DND-41 (cell line): ENCODE measurements around the gene GNLY.

Source experiments
- EZH2 ChIP-seq: IDR thresholded peaks from 3 replicates; pipeline ENCODE4 v1.6.1; 2012; ENCODE audit warnings: borderline replicate concordance, low read depth, mild to moderate bottlenecking, moderate library complexity, low read length, inconsistent platforms; ENCODE audit not compliant: severe bottlenecking
- TF ChIP-seq, protein P1 (sequence below): IDR thresholded peaks from 2 replicates; pipeline ENCODE4 v1.5.1; 2012; ENCODE audit warnings: borderline replicate concordance, low read length, moderate library complexity, mild to moderate bottlenecking; ENCODE audit not compliant: poor library complexity, severe bottlenecking; ENCODE audit errors: extremely low read depth

DNA sequence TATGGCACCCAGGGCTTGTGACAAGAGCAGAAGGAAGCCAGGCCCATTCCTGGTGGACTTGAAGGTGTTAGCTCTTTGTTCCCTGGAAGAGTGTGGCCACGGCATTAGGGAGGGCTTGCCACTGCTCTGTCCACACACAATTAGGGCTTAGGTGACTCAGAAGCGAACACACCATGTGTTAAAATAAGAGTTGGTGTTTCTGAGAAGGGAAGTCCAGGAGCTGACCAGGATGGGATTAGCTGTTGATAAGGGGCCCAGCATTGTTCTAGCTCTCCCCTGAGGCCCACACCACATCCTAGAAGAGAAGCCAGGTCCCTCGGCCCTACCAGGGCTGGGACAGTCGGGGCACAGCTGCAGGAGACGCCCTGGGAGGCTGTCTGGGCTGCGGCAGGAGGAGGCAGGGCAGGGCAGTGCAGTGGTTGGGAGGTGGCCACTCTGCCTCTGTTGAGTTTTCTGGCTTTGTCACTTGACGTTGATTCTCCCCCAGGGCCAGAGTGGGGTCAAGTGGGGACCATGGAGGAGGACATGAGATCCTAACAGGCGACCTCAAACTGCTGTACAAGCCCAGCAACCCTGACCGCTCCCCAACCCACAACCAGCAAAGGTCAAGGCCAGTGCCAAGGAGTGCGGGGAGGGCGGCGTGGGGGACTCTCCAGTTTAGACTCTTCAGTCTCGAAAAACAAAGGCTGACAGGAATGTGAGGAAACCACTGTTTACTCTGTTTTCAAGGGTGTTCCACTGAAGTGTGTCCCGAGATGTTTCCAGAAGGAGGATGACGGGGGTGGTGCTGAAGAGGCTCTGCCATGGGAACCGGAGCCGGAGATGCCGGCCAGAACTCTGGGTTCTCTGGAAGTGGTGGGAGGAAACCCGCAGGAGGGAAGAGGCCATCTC lies 16.8 kb downstream of the GNLY start:
- TF ChIP-seq, protein P1, sequence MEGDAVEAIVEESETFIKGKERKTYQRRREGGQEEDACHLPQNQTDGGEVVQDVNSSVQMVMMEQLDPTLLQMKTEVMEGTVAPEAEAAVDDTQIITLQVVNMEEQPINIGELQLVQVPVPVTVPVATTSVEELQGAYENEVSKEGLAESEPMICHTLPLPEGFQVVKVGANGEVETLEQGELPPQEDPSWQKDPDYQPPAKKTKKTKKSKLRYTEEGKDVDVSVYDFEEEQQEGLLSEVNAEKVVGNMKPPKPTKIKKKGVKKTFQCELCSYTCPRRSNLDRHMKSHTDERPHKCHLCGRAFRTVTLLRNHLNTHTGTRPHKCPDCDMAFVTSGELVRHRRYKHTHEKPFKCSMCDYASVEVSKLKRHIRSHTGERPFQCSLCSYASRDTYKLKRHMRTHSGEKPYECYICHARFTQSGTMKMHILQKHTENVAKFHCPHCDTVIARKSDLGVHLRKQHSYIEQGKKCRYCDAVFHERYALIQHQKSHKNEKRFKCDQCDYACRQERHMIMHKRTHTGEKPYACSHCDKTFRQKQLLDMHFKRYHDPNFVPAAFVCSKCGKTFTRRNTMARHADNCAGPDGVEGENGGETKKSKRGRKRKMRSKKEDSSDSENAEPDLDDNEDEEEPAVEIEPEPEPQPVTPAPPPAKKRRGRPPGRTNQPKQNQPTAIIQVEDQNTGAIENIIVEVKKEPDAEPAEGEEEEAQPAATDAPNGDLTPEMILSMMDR = no peak
- no peak for TF ChIP-seq EZH2
